HG02642 (cell line): ENCODE data around the gene CST9L.
"Not testable (repeated sequence)": the region's sequence is repeated elsewhere in the genome, so short reads cannot be mapped to it uniquely, and the experiment has no call there.

Source experiments
- ATAC-seq: cut with Tn5 transposase; IDR thresholded peaks from one replicate; pipeline ENCODE4 v1.9.1; 2021; ENCODE audit warnings: mild to moderate bottlenecking; ENCODE audit not compliant: unreplicated experiment, poor library complexity

The CST9L gene

GRCh38 chr20:23587631-23588030, 19.3 kb upstream of the CST9L start:
- ATAC-seq = no peak

DNA sequence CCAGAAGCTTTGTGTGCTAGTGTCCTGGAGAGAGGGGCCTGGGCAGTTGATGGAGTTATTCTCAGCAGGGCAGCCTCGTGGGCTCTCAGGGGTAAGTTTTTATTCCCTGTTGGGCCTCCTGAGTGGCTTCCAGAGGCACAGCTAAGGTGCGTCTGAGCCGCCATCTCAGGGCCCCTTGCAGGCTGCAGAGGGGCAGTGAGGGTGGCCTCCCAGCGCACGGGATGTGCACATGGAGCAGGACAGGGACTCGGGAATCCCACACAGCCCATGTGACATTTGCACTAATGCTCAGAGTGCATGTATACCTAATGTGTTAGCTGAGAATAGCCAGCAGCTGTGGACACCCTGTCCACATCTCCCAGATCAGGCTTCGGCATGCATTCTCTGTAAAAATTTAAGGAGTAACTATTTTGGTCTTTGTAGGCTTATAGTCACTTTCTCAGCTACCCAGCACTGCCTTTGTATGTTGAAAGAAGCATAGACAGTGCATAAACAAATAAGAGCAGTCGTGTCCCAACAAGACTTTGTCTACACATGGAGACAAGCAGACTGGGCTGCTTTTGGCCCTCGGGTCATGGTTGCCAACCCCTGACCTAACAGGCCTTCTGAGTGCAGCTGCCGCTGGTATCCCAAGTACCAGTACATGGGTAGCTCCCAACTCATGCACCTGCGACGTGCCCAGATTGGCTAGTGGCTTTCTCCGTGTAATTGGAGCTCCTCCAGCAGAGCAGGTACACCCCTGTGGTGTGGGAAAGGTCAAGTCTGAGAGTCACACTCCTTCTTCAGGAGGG, 18.6 kb upstream of the CST9L start:
- no peak for ATAC-seq

DNA sequence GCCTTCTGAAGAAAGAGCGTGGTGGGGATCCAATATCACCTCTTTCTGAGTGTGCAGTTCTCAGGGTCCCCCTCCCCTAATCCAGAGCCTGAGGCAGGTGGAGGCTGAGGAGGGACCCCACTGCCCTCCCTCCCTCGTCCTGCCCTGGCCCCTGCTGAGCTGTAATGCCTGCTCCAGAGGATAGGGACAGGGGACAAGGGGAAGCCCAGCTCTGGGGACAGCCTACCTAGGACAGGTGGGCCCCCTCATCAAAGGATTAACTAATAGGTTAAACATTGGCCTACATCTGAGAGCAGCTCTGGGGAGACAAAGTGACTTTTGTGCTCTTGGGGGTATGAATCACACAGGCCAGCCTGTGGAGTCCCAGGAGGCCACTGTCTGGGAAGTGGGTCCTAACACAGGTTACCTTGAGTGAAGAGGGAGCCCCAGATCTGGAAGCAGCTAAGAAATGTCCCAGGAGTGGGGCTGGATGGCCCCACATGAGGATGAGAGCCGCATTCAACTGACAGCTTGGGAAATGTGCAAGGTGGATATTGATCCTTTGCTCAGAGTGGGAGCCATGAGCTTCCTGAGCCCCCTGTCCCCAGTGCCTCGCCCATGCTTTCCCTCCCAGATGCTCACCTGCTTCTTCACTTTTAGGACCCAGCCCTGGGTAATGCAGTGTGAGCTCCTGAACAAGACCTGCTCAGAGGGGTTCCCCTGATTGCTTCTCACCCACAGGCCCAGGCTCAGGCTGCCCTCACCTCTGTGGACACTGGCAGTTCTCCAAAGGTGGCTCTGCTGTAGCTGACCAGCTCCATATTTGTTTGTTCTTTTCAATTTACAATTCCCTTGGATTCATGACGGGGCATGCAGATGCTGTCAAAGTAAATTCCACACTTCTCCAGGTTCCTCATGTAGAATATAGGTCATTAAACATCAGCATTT, 17.8 kb upstream of the CST9L start:
- ATAC-seq = no peak

DNA sequence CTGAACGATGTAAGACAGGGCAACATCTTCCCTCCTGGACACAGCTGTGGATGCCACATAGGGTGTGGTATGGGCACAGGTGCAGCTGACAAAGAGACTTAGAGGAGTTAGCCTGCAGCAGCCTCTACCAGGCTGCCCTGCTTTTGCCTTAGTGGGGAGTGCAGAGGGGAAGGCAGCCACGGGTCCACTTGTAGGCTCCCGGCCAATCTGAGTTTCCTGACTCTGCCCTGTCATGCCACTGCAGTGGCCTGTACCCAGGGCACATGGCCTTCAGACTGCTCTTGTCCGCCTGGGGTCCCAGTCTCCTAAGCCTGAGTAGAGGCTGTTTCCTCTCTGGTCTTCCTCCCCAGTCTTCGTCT, 17.1 kb upstream of the CST9L start:
- ATAC-seq = no peak

- no peak for ATAC-seq
These were observed 16.3 kb upstream of the CST9L start for GRCh38 chr20:23584434-23585199.

DNA sequence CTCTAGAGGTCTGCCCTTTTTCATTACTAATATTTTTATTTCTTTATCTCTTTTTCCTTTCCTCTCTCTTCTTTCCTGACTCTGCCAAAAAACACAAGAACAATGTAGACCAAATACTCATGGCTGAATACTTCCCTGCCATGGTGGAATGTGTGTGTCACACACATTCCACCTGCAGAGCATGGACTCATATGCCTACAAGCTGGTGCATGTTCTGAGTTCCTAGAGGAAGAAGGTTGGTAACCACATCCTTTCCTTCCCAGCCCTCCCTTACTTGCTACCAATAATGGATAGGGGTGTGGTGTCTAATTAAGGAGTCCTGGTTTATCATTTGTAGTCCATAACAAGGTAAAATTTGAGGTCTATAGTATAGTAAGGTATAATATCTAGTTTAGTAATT, 15.2 kb upstream of the CST9L start:
- ATAC-seq = no peak

DNA sequence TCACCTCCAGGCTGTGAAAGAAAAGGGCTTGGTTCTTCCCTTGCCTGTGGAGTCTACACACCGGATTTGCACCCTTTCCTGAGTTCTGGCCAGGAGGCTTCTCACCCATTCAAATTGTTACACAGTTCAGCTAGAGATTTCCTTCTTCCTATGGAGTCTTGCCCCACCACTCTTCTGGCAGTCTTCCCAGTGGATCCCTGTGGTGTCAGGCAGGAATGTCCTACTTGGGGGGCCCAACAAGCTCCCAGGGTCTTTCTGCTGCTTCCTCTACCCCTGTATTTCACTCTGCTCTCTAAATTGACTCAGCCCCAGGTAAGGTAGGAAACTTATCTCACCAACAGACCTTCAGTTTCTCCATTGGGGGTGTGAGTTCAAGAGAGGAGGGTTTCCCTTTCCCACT, 14.0 kb upstream of the CST9L start:
- ATAC-seq = no peak

DNA sequence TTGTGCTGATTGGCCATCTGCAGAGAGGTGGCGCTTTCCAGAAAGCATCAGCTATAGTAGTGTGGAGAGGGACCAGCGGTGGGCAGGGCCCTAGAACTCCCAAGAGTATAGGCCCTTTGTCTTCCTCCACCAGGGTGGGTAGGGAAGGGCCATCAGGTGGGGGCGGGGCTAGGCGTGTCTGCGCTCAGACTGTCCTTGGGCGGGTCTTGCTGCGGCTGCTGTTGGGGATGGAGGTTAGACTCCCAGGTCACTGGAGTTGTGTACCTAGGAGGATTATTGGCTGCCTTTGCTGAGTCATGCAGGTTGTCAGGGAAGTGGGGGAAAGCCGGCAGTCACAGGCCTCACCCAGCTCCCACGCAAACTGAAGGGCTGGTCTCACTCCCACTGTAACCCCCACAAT, 13.5 kb upstream of the CST9L start:
- ATAC-seq = not testable (repeated sequence)

GRCh38 chr20:23574977-23575376, 6.7 kb upstream of the CST9L start:
- ATAC-seq = no peak

DNA sequence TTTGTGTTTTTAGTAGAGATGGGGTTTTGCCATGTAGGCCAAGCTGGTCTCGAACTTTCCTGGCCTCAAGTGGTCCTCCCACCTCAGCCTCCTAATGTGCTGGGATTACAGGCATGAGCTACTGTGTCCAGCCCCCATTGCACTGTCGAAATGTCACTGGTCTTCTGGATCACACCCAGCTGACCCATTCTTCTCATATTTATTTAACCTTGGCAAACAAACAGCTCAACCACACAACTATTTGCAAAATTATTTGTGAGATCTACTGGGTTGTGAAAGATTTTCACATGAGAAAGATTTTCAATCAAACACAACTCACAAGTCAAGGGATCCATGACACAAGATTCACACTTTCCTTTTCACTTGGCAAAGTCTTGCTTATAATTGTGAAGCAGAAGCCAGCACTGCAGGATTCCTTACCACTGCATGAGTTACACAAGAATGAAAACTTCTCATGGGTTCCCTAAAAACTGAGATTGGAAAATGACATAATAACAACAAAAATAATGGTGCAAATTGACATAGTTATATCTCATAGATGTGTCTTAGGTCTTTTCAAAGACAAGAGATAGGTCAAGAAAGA, 2.0 kb upstream of the CST9L start:
- no peak for ATAC-seq

DNA sequence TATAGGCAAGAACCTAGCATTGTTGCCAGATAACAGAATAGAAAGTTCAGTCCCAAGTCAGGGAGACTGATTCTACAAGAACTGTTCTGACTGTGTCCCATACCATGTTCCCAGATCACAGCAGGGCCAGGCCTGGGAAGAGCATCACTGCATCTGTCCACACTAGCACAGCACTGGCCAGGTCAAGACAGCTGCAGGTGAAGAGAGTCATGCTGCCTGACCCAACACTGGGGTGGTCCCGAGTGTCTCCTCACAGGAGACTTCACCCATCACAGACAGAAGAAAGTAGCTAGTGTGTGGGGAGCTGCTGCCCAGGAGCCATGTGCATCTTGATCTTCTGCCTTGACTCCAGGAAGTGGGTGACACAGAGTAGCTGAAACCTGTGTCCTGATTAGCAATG, 1.3 kb upstream of the CST9L start:
- no peak for ATAC-seq

DNA sequence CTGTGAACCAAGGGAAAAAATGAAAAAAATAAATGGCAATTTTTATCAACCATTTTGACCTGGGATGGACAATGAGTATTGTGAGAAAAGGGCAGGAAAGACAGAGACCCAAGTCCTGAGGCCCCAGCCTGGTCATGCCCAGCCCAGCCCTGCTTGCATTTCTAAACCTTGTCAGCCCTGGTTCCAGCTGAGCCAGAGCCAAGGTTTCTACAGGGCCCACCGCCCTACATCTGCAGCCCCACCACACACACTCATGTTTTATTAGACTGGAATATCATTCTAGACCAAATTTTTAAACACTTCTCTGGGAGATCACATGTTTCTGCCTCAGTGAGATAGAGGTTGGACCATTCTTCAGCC, 667 bp upstream of the CST9L start:
- ATAC-seq = no peak

GRCh38 chr20:23566199-23566932, 1.9 kb downstream of the CST9L start:
- ATAC-seq = no peak

DNA sequence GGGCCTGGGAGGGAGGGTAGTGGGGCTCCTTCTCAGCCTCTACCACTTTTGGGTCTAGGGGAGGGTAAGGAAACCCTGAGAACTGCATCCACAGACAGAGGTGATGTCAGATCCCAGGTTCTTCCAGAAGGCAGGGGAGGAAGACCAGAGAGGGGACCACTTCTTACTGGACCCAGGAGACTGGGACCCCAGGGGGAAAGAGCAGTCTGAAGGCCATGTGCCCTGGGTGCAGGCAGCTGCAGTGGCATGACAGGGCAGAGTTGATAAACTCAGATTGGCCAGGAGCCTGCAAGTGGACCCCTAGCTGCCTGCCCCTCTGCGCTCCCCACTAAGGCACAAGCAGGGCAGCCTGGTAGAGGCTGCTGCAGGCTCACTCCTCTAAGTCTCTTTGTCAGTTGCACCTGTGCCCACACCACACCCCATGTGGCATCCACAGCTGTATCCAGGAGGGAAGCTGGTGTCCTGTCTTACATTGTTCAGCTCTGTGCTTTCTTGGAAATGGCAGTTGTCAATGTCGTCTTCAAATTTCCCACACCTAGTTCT, 2.7 kb downstream of the CST9L start:
- no peak for ATAC-seq

DNA sequence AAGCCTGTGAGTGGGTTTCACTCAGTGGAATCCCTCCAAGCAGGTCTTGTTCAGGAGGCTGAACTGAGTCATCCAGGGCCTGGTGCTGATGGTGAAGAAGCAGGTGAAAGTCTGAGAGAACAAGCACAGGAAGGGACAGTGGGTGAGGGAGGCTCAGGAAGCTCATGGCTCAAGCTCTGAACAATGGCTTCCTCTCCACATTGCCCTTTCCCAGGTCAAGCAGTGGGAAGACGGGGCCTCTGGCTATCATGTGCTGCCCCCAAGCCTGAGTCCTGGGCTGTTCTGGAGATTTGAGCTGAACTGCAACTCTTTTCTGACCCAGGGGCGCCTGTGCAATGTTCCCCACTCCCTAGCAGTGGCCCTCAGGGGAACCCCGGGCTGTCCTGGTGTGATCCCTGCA, 3.4 kb downstream of the CST9L start:
- ATAC-seq = no peak

DNA sequence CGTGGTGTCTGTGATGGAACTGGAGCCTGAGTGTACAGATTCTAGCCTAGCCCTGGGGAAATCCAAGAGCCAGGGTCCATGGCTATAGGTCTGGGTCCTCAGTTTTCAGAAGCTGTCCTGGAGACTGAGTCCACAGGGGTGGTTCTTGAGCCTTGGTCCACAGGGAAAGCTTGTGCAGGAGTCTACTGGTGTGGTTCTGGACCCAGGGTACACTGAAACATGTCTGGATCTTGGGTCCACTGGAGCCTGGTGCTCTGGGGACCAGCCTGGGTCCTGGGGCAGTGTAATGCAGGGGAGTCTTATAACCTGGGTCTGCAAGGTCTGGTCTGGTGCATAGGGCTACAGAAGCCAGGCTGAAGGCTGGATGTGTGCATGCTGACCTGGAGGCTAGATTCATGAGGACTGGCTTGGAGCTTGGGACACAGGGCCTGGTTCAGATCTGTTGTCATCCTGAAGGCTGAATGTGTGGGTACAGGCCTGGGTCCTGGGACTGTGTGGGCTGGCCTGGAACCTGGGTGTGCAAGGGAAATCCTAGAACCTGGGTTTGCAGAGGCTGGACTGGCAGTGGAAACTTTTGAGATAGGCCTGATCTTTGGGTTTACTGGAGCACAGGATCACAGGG, 5.5 kb downstream of the CST9L start:
- no peak for ATAC-seq

DNA sequence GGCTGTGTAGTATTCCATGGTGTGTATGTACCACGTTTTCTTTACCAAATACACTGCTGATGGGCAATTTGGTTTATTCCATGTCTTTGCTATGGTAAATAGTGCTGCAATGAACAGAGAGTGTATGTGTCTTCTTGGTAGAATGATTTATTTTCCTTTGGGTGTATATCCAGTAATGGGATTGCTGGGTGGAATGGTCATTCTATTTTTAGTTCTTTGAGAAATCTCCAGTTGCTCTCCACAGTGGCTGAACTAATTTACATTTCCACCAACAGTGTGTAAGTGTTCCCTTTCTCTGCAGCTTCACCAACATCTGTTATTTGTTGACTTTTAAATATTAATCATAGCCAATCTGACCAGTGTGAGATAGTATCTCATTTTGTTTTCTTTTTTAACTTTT, 13.9 kb downstream of the CST9L start:
- no peak for ATAC-seq

- ATAC-seq = no peak
These were observed 16.5 kb downstream of the CST9L start for GRCh38 chr20:23551786-23552185.

DNA sequence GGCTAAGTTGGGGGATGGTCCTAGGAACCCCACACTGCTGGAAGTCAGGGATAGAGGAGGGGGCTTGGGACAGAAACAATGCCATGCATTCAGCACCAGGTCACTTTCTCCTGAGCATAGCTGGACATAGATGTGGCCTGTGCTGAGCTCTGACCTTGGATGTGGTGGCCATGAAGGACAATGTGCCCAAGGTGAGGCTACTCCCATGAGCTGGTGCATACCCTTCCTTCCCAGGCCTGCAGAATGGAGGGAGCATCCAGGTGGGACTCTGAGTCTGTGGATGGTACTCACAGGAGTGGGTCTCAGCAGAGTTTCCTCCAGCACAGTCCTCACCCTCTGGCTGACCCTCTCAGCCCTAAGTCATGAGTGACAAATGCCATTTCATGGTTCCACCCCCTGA, 16.9 kb downstream of the CST9L start:
- ATAC-seq = no peak
